Dermis microvascular lymphatic vessel endothelial cell (primary cell): ENCODE results near the gene HCN2. TPM values are rescaled to one million over a fixed set of nuclear protein-coding genes. Genes with fewer than 3 reads are reported as not detected.

Source experiments
- DNase-seq, 2 donors: peaks; one replicate each; pipeline versions ENCODE4 v3.0.0 to v3.0.0-alpha.2; 2010; ENCODE audit warnings: low read depth in 2 of 2
- total RNA-seq: library from RNA; depleted of rRNA; stranded (reverse); fragments of >200 nt; gene quantifications from 2 replicates; pipeline ENCODE4 v1.2.1, GENCODE V29; 2014

HCN2 gene
- total RNA-seq, 1 donor from 2014 or later, result 0.39 TPM

DNA sequence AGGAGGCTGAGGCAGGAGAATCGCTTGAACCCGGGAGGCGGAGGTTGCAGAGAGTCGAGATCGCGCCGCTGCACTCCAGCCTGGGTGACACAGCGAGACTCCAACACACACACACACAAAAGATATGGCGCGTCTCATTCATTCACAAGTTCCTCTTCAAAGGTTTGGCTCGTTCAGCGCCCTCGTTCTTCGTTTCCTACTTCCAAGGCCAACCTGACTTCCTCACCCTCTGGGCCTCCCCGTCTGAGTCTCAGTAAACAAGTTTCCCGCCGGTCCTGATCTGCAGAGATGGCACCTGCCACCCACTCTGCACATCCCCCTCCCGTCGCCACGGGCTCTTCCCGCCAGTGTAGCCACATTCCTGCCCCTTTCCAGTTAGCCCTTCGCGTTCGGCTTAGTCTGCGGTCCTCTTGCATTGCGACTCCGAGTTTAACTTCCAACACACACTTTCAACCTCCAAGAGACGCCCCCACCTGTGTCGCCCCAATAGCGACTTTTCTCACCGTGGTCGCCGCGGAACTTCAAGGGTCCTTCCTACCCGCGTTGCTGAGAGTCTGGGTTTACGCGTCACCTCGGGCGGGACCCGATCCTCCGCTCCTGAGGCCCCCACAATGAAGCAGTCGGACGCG is 18.6 kb upstream of the HCN2 start:
- DNase-seq, result peak in 1 of 2 donors; percentile 55

GRCh38 chr19:571566-571974 is 18.1 kb upstream of the HCN2 start:
- DNase-seq, result peak; percentile 21 to 63

DNA sequence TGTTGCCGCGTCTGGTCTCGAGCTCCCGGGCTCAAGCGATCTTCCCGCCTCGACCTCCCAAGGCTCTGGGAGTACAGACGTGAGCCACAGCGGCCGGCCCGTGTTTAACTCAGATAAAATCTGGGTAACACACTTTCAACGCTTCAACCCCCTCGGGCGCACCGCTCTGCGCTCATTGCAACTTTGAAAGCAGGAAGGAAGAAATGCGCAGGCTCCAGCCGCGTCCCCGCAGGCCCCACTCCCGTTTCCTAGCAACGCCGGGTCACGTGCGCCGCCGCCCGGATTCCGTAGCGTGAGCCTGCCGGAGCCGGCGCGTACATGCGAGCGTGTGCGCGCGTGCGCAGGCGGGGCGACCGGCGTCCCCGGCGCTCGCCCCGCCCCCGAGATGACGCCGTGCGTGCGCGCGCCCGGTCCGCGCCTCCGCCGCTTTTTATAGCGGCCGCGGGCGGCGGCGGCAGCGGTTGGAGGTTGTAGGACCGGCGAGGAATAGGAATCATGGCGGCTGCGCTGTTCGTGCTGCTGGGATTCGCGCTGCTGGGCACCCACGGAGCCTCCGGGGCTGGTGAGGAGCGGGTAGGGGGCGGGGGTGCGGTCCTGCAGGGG is 17.4 kb upstream of the HCN2 start, which contains the start of gene BSG:
Gene BSG (plus strand): TSS at position 457 of the 603 bp plus-strand sequence. CDS start 39 bp downstream, at position 496.
- peak; percentile 90 to 97 for DNase-seq

DNA sequence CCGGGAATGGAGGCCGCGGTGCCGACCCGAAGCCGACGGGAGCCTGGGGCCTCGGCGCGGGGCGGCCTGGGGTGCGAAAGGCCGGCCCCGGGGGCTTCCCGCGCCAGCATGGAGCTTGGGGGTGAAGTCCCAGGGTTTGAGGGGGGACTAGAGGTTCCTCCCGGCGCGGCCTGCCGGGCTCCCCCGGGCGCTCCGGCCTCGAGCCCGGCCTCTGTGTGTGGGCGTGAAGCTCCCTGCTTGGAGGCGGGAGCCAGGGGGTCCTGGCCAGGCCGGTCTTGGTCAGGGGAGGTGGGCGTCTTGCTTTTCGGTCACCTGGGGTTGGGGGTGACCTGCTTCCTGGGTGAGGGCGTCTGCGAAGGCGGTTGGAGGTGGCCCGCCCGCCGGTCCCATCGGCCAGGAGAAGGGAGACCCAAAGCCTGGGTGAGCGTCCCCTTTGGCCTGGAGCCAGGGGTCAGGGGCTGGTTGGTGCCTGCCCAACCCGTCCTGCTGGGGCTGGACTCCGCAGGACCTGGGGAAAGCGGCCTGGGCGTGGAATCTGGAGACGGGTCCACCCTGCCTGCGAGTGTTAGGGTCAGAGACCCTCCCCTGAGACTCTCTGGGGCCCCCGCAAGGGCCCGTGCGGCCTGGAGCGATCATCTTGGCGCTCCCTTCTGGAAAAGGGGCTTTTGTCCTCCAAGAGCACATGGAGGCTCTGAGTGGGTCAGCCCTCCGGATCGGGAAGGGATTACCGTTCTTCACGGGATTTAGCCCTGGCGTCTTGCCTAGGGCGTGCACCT is 16.8 kb upstream of the HCN2 start:
- DNase-seq, result peak in 1 of 2 donors; percentile 42

GRCh38 chr19:573519-573825 is 16.2 kb upstream of the HCN2 start:
- no peak for DNase-seq

DNA sequence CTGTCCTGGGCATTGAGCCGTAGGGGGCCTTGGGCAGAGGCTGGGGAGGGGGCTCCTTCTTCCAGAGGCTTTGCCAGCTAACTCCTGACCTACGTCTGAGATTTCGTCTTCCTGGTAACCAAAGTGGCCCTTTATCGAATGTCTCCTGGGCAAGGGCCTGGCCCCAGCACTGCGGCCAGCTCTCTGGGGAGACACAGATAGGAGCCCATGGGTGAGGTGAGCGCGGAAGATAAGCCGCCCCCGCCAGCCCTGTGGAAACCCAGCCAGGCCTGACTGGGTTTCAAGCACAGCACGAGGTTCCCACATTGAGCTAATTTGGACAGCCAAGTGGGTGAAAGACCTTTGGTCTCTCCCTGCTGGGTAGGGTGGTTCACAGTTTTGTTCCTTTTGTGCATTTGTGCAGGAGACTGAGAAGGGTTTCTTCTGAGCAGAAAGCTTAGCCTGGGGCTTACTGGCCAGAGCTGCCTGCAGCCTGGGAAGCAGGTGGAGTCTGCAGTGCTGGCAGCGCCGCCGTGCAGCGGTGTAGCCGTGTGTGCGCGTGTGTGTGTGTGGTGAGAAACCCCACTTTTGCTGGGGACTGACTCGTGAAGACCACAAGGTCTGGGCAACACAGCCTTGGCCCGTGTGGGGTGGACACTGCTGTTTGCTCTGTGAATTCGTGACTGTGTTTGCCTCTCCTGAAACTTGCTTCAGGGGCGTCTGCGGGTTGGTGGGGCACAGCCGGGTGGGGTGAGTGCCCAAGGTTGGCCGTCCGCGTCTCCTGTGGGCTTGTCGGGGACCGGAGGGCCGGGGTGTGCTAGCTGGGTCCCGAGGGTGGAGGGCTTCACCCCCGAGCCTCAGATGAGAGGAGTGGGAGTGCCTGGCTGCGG is 14.8 kb upstream of the HCN2 start:
- peak in 1 of 2 donors; percentile 32 for DNase-seq

- DNase-seq, result peak in 1 of 2 donors; percentile 65
These were observed 13.9 kb upstream of the HCN2 start for GRCh38 chr19:575527-576506.

- DNase-seq, result no peak
These were observed 12.8 kb upstream of the HCN2 start for GRCh38 chr19:576768-577438.

GRCh38 chr19:577439-578392 is 12.0 kb upstream of the HCN2 start:
- no peak for DNase-seq

DNA sequence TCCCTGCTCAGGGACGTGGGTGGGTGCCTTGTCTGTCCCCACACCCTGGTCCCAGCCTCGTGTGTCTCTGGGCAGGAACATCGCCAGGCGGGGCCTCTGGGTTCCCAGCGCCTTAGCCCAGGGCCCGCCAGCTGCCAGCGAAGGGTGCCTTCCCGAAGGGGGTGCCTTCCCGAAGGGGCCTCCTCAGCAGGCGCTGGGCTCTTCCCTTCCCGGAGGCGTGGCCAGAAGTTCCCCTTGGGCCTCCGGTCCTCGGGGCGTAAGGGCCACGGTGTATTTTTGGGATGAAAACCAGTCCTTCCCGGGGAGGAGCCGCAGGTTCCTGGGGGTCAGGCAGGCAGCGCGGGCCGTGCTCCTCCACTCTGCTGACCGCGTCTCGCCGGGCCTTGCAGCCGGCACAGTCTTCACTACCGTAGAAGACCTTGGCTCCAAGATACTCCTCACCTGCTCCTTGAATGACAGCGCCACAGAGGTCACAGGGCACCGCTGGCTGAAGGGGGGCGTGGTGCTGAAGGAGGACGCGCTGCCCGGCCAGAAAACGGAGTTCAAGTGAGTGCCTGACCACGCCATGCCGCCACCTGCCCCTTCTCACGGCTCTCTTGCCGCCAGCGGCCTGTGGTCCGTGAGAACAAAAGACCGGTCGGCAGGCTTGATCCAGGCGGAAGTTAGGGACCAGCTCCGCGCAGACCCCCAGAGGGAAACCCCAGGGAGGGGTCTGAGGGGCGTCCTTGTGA is 10.4 kb upstream of the HCN2 start:
- no peak for DNase-seq

DNA sequence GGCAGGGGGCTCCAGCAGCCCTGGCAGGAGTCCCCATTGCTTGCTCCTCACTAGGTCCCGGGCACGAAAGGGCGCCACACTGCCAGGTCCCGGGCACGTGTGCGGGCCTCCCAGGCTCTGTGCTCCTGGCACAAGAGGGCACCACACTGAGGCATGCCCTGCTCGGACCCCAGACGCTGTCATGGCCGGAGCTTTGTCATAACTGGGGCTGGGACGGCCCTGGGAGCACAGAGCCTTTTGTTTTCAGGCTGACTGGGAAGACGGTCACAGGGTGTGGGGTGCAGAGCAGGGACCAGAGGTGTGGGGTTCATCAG is 9.9 kb upstream of the HCN2 start:
- DNase-seq, result no peak

GRCh38 chr19:580274-580835 is 9.3 kb upstream of the HCN2 start:
- DNase-seq, result no peak

DNA sequence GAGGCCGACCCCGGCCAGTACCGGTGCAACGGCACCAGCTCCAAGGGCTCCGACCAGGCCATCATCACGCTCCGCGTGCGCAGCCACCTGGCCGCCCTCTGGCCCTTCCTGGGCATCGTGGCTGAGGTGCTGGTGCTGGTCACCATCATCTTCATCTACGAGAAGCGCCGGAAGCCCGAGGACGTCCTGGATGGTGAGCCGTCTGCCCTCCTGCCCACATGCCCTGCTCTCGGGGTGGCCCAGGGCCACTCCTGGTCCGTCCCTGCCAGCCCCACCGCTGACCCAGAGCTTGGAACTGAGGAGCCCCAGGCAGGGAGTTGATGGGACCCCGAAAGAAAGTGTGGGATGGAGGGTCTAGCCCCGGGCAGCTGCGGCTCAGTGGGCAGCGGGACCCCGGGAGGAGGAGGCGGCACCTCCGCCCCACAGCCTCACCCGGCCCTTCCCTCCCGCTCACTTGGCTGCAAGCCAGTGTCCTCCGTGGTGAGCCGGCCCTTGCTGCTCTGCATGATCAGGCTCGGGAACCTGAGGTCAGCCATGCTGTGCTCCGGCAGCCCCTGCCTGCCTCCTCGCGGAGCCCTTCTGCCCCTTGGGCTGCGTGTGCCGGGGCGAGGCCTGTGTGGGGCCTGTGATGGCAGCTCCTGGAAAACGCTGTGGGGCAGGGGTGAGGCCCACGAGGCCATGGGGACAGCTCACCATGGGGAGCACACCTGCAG is 8.1 kb upstream of the HCN2 start:
- DNase-seq, result no peak

GRCh38 chr19:582497-583197 is 7.0 kb upstream of the HCN2 start:
- no peak for DNase-seq

- DNase-seq, result no peak
These were observed 6.3 kb upstream of the HCN2 start for GRCh38 chr19:583198-583967.

- DNase-seq, result no peak
These were observed 5.8 kb upstream of the HCN2 start for GRCh38 chr19:583968-584239.
